Lower lobe of right lung (tissue), 2 donors: Measurements from ENCODE around the gene CD36. TPM values are rescaled to one million over a fixed set of nuclear protein-coding genes. Genes with fewer than 3 reads are reported as not detected.
A peak's percentile ranks its signal among the peaks of the same experiment; 100 is the strongest.

ENCODE experiments used
- ATAC-seq, 2 donors: fragments of 200-7000 bp; cut with Tn5 transposase; one replicate each; pipeline ENCODE4 v1.9.1; 2020 to 2022; ENCODE audit warnings: mild to moderate bottlenecking in 2 of 2, moderate library complexity in 2 of 2
- DNase-seq: peaks from one replicate; pipeline ENCODE4 v3.0.0-alpha.2; 2020
- H3K27ac ChIP-seq: fragments of 200-600 bp; one replicate; pipeline ENCODE4 v1.8.0; 2022
- H3K27me3 ChIP-seq: fragments of 200-600 bp; one replicate; pipeline ENCODE4 v1.8.0; 2022; ENCODE audit warnings: low read depth
- H3K36me3 ChIP-seq: fragments of 200-600 bp; one replicate; pipeline ENCODE4 v1.8.0; 2022; ENCODE audit warnings: mild to moderate bottlenecking
- H3K4me1 ChIP-seq: fragments of 200-600 bp; one replicate; pipeline ENCODE4 v1.8.0; 2022
- H3K4me3 ChIP-seq: fragments of 200-600 bp; one replicate; pipeline ENCODE4 v1.8.0; 2022; ENCODE audit warnings: mild to moderate bottlenecking
- H3K9me3 ChIP-seq: fragments of 200-600 bp; one replicate; pipeline ENCODE4 v1.8.0; 2022
- intact Hi-C: fragments of 100-400 bp; cut with DNase I; formaldehyde crosslinking; loops from one replicate; pipeline ENCODE4 v1.11.0; 2022
- total RNA-seq: library from RNA; stranded (reverse); fragmentation: NEBNext Ultra II Directional; extraction: Animal tissue kit (Norgen Biotek cat#: 25700); gene quantifications from one replicate; pipeline ENCODE4 v1.2.1, GENCODE V29; 2021
- TF ChIP-seq, protein P1 (sequence below): fragments of 200-600 bp; IDR thresholded peaks from one replicate; pipeline ENCODE4 v1.8.0; 2022; ENCODE audit warnings: antibody characterized with exemption, mild to moderate bottlenecking
- donor health status: DM: no; HTN: yes; CAD: no; lungs with severe emphysema.

Gene CD36
- total RNA-seq, 1 donor from 2014 or later: 141 TPM

- intact Hi-C loops: no loop called here
- ATAC-seq (no peak), DNase-seq (no peak)
- H3K4me3 ChIP-seq: no peak overlapping the region
- H3K27me3 ChIP-seq: no peaks in the 10 kb centered on the region
- TF ChIP-seq, protein P1, sequence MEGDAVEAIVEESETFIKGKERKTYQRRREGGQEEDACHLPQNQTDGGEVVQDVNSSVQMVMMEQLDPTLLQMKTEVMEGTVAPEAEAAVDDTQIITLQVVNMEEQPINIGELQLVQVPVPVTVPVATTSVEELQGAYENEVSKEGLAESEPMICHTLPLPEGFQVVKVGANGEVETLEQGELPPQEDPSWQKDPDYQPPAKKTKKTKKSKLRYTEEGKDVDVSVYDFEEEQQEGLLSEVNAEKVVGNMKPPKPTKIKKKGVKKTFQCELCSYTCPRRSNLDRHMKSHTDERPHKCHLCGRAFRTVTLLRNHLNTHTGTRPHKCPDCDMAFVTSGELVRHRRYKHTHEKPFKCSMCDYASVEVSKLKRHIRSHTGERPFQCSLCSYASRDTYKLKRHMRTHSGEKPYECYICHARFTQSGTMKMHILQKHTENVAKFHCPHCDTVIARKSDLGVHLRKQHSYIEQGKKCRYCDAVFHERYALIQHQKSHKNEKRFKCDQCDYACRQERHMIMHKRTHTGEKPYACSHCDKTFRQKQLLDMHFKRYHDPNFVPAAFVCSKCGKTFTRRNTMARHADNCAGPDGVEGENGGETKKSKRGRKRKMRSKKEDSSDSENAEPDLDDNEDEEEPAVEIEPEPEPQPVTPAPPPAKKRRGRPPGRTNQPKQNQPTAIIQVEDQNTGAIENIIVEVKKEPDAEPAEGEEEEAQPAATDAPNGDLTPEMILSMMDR: no peak
- H3K36me3 ChIP-seq: no peaks in the 10 kb centered on the region
- H3K9me3 ChIP-seq: no peaks in the 10 kb centered on the region
- no peak overlapping the region for H3K27ac ChIP-seq
- peaks cover 41% of the 10 kb centered on the region for H3K4me1 ChIP-seq
These were observed 24.9 kb upstream of the CD36 start for GRCh38 chr7:80613519-80613918.

DNA sequence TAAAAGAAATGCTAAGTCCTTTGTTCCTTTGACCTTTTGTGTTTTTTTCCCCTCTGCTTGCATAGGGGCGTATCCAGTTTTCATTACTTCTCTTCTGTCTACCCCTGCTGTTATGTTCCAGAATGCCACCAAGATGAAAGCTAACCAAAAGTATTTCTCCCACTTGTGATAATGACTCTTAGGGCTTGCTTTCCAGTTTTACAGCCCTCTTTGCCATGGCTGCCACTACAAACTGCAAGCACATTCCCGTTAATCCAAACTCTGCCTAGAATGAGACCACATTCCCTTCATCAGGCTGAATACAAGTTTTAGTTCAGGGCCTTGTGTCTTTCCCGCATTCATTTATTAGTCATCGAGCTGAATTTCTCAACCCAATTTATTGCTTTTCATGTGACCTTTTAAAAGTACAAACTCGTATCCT is 23.6 kb upstream of the CD36 start:
- Histone ChIP-seq H3K36me3 (no peaks in the 10 kb centered on the region), H3K27ac (peak overlapping the region; percentile 15), H3K27me3 (no peaks in the 10 kb centered on the region), H3K9me3 (no peaks in the 10 kb centered on the region), H3K4me3 (no peak overlapping the region), H3K4me1 (peaks cover 46% of the 10 kb centered on the region)
- no peak for DNase-seq
- TF ChIP-seq, protein P1: no peak
- peak; percentile 39 to 61 for ATAC-seq
- intact Hi-C loops: no loop called here

GRCh38 chr7:80618096-80618495 is 20.3 kb upstream of the CD36 start:
- Histone ChIP-seq H3K4me3 (no peak overlapping the region), H3K27ac (no peak overlapping the region), H3K36me3 (no peaks in the 10 kb centered on the region), H3K4me1 (peaks cover 36% of the 10 kb centered on the region), H3K9me3 (no peaks in the 10 kb centered on the region), H3K27me3 (no peaks in the 10 kb centered on the region)
- intact Hi-C loops: no loop called here
- DNase-seq: no peak
- TF ChIP-seq, protein P1: no peak
- ATAC-seq: peak; percentile 64 to 89

DNA sequence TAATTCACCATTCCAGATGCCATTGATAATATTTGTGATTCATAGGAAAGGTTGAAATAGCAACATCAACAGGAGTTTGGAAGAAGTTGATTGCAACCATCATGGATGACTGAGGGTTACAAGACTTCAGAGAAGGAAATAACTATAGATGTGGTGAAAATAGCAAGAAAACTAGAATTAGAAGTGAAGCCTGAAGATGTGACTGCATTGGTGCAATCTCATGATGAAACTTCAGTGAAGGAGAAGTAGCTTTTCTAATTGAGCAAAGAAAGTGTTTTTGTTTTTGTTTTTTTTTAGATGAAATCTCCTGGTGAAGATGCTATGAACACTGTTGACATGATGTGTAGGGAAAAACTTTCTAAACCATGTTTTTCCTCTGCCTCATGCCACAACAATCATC is 18.7 kb upstream of the CD36 start:
- Histone ChIP-seq H3K4me1 (peaks cover 27% of the 10 kb centered on the region), H3K27me3 (no peaks in the 10 kb centered on the region), H3K4me3 (no peak overlapping the region), H3K27ac (no peak overlapping the region), H3K9me3 (no peaks in the 10 kb centered on the region), H3K36me3 (no peaks in the 10 kb centered on the region)
- ATAC-seq: no peak
- TF ChIP-seq, protein P1: no peak
- intact Hi-C loops: no loop called here
- DNase-seq: no peak

DNA sequence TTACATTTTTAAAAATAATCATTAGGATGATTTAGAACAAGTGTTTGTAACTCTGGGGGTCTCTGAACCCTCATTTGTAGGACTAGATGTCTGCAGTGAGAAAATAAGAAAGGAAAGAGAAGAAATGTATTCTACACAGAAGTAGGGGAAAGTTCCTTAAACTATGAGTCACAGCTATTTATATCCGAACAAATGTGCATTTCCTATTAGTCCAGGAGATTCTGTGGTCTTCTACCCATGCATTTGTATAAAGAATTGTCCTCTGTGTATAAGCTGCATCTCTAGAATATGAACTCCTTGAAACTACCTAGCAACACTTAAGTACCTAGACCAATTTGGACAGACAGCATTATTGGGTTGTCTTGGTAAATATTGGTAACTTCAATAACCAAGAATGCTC is 15.9 kb upstream of the CD36 start:
- TF ChIP-seq, protein P1: no peak
- H3K27ac ChIP-seq: no peak overlapping the region
- intact Hi-C loops: no loop called here
- H3K4me1 ChIP-seq: peaks cover 19% of the 10 kb centered on the region
- no peaks in the 10 kb centered on the region for H3K27me3 ChIP-seq
- no peak overlapping the region for H3K4me3 ChIP-seq
- no peaks in the 10 kb centered on the region for H3K36me3 ChIP-seq
- DNase-seq (no peak), ATAC-seq (no peak)
- no peaks in the 10 kb centered on the region for H3K9me3 ChIP-seq
